DOHH2 (cell line): ENCODE data around the gene CSMD2.

Experiments
- CTCF ChIP-seq: fragments of 200-600 bp; sonication (generic); IDR thresholded peaks from one replicate; pipeline ENCODE4 v1.5.1; 2014; ENCODE audit warnings: antibody characterized with exemption, mild to moderate bottlenecking, low read depth, low read length; ENCODE audit not compliant: poor library complexity, severe bottlenecking
- EZH2phosphoT487 ChIP-seq: fragments of 200-600 bp; sonication (generic); IDR thresholded peaks from 2 replicates; pipeline ENCODE4 v1.6.1; 2017; ENCODE audit warnings: borderline replicate concordance, mild to moderate bottlenecking, antibody characterized with exemption, low read length, moderate library complexity, mixed read lengths

- TF ChIP-seq EZH2phosphoT487 (no peak), CTCF (no peak)
These were observed 510.7 kb downstream of the CSMD2 start for GRCh38 chr1:33654267-33654834.
